A549 (cell line): ENCODE results near the gene UBE2E2. TPM values are rescaled to one million over a fixed set of nuclear protein-coding genes. Genes with fewer than 3 reads are reported as not detected.
A peak's percentile ranks its signal among the peaks of the same experiment; 100 is the strongest.

Experiments used
- ATAC-seq, 2 experiments: fragments of 200-7000 bp in 1 of 2; fragments of >200 bp in 1 of 2; cut with Nextera tagmentation in 1 of 2; cut with Tn5 transposase in 1 of 2; 3 replicates each; pipeline versions ENCODE4 v1.8.0 to v1.9.1; 2018 to 2020; ENCODE audit warnings: mild to moderate bottlenecking in 1 of 2, moderate library complexity in 1 of 2
- CTCF ChIA-PET: fragments of 300-600 bp; sonication (Branson Sonifier 250); formaldehyde crosslinking; extraction: SDS; loops from one replicate; lab custom pipeline; 2021; ENCODE audit warnings: antibody characterized with exemption, inconsistent platforms; lab: Yijun Ruan, JAX
- POLR2A ChIA-PET: fragments of 350-600 bp; formaldehyde crosslinking; extraction: SDS; loops from one replicate; lab custom pipeline; 2021; ENCODE audit warnings: antibody characterized with exemption, inconsistent platforms; lab: Yijun Ruan, JAX
- DNase-seq, 2 experiments: peaks; one replicate each; pipeline versions ENCODE4 v3.0.0 to v3.0.0-alpha.2; 2011 to 2016; ENCODE audit warnings: low read depth in 1 of 2, low spot score in 1 of 2
- FAIRE-seq: peaks from 2 replicates; lab custom pipeline; 2011; peaks lifted over from hg19 to GRCh38; lab: Jason Lieb, UNC
- H3K27ac ChIP-seq, 2 experiments: fragments of >200 bp; sonication (Bioruptor Twin); formaldehyde crosslinking; 3 replicates each; pipeline ENCODE4 v1.5.1; 2016 to 2017
- H3K4me1 ChIP-seq: fragments of >200 bp; sonication (Bioruptor Twin); formaldehyde crosslinking; 3 replicates; pipeline ENCODE4 v1.6.1; 2016
- H3K4me2 ChIP-seq: fragments of >200 bp; sonication (Bioruptor Twin); formaldehyde crosslinking; 3 replicates; pipeline ENCODE4 v1.6.1; 2016
- H3K4me3 ChIP-seq: fragments of >200 bp; sonication (Bioruptor Twin); formaldehyde crosslinking; 3 replicates; pipeline ENCODE4 v1.5.1; 2016
- H3K9me3 ChIP-seq: fragments of >200 bp; sonication (Bioruptor Twin); formaldehyde crosslinking; 3 replicates; pipeline ENCODE4 v1.6.1; 2016
- CHD2 ChIP-seq: fragments of 150-350 bp; IDR thresholded peaks from 2 replicates; pipeline ENCODE4 v1.6.1; 2014; ENCODE audit warnings: low read length; ENCODE audit not compliant: partially characterized antibody
- CTCF ChIP-seq: fragments of >200 bp; sonication (Bioruptor Twin); formaldehyde crosslinking; IDR thresholded peaks from 3 replicates; pipeline ENCODE4 v1.5.1; 2016
- EHF ChIP-seq: fragments of 250-450 bp; sonication (Bioruptor Pico); IDR thresholded peaks from 2 replicates; pipeline ENCODE4 v1.5.0; 2020; ENCODE audit warnings: mild to moderate bottlenecking
- EP300 ChIP-seq, 2 experiments: fragments of >200 bp; sonication (Bioruptor Twin); formaldehyde crosslinking; IDR thresholded peaks; 2 replicates in 1 of 2; 3 replicates in 1 of 2; pipeline ENCODE4 v1.6.1; 2016 to 2017
- FOSL2 ChIP-seq, 2 experiments: fragments of 450-650 bp in 1 of 2; fragments of >200 bp in 1 of 2; sonication (Bioruptor Twin) in 1 of 2; formaldehyde crosslinking; IDR thresholded peaks; 2 replicates each; pipeline versions ENCODE4 v1.5.0 to v1.6.1; 2016 to 2020; ENCODE audit warnings: mild to moderate bottlenecking in 1 of 2, moderate library complexity in 1 of 2
- GATA3 ChIP-seq: IDR thresholded peaks from 2 replicates; pipeline ENCODE4 v1.6.1; 2012; ENCODE audit warnings: borderline replicate concordance
- HEYL ChIP-seq: fragments of 250-450 bp; sonication (Bioruptor Pico); IDR thresholded peaks from 2 replicates; pipeline ENCODE4 v1.8.0; 2021; ENCODE audit warnings: mild to moderate bottlenecking, moderate library complexity
- MAFK ChIP-seq: fragments of 450-650 bp; IDR thresholded peaks from 2 replicates; pipeline ENCODE4 v1.6.1; 2014; ENCODE audit not compliant: partially characterized antibody
- POLR2AphosphoS2 ChIP-seq: conservative IDR thresholded peaks from 2 replicates; pipeline ENCODE4 v1.6.1; 2012; ENCODE audit warnings: low read length, improper control_type of control experiment, inconsistent platforms
- REST ChIP-seq: fragments of 200-600 bp; sonication (generic); IDR thresholded peaks from 2 replicates; pipeline ENCODE4 v1.6.1; 2016; ENCODE audit warnings: antibody characterized with exemption, mild to moderate bottlenecking, moderate library complexity
- SREBF2 ChIP-seq: fragments of 450-650 bp; IDR thresholded peaks from 2 replicates; pipeline ENCODE4 v1.6.1; 2014; ENCODE audit warnings: mild to moderate bottlenecking, moderate library complexity
- ZSCAN20 ChIP-seq: fragments of 250-450 bp; sonication (Bioruptor Pico); IDR thresholded peaks from 2 replicates; pipeline ENCODE4 v1.8.0; 2022; ENCODE audit warnings: mild to moderate bottlenecking, moderate library complexity
- WGBS: methylation state at CpG from one replicate; pipeline ENCODE4 v1.1.6; 2017; ENCODE audit errors: missing lambda C conversion rate; 5-methylcytosine and 5-hydroxymethylcytosine counted together
- polyA plus RNA-seq, 4 experiments: library from polyadenylated mRNA; depleted of rRNA in 3 of 4; stranded (reverse); fragments of >200 nt; fragmentation: RNase III in 1 of 4; extraction: RNeasy Plus Mini Kit Qiagen cat#74134 plus additional on column Dnase treatment in 1 of 4; gene quantifications; 2 replicates in 3 of 4; 3 replicates in 1 of 4; pipeline ENCODE4 v1.2.3, GENCODE V29; 2011 to 2017
- TF ChIP-seq, protein P1 (sequence below): IDR thresholded peaks from 2 replicates; pipeline ENCODE4 v1.6.1; 2012; ENCODE audit warnings: low read depth, borderline replicate concordance
- TF ChIP-seq, protein P2 (sequence below): fragments of 450-650 bp; IDR thresholded peaks from 2 replicates; pipeline ENCODE4 v1.6.1; 2014; ENCODE audit warnings: antibody characterized with exemption
- TF ChIP-seq, protein P3 (sequence below): IDR thresholded peaks from 2 replicates; pipeline ENCODE4 v1.6.1; 2012

Gene UBE2E2
- polyA plus RNA-seq, 2 of the 4 experiments (the other 2 are of a cell fraction), result 28.3 to 56.1 TPM

- TF ChIP-seq EP300 (IDR thresholded peaks at IDR 0.05) (no peak), CTCF (no peak), EHF (CRISPR knock-in tag) (no peak), POLR2AphosphoS2 (no peak)
- TF ChIP-seq, protein P1, sequence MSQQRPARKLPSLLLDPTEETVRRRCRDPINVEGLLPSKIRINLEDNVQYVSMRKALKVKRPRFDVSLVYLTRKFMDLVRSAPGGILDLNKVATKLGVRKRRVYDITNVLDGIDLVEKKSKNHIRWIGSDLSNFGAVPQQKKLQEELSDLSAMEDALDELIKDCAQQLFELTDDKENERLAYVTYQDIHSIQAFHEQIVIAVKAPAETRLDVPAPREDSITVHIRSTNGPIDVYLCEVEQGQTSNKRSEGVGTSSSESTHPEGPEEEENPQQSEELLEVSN, result no peak
- TF ChIP-seq, protein P2, sequence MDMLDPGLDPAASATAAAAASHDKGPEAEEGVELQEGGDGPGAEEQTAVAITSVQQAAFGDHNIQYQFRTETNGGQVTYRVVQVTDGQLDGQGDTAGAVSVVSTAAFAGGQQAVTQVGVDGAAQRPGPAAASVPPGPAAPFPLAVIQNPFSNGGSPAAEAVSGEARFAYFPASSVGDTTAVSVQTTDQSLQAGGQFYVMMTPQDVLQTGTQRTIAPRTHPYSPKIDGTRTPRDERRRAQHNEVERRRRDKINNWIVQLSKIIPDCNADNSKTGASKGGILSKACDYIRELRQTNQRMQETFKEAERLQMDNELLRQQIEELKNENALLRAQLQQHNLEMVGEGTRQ, result no peak
- ATAC-seq, result peak in 1 of 2 experiments; percentile 33; a peak in 1 of 6 replicates
- POLR2A ChIA-PET, result no interaction called here
- Histone ChIP-seq H3K4me1 (no peaks in the 10 kb centered on the region; the same call in 2 of the 3 replicates), H3K4me2 (no peak overlapping the region), H3K27ac (no peak overlapping the region), H3K9me3 (no peaks in the 10 kb centered on the region; the same call in 2 of the 3 replicates), H3K4me3 (no peak overlapping the region)
- DNase-seq, result peak in 1 of 2 experiments; percentile 8
- WGBS, result 25% methylated on average over 2 of the region's 2 CpGs
- CTCF ChIA-PET, result interaction anchor here (0.6 to 1.5 kb wide), 2 partner anchors 13 to 271 kb away, joined by 3 to 4 read pairs; no protein-coding TSS in a partner anchor
- FAIRE-seq, result no peak
These were observed 32.8 kb upstream of the UBE2E2 start for GRCh38 chr3:23170291-23170690.

GRCh38 chr3:23172059-23172458, 31.1 kb upstream of the UBE2E2 start:
- ATAC-seq (no peak), DNase-seq (no peak), FAIRE-seq (no peak)
- CTCF ChIA-PET, result interaction anchor here (0.9 kb wide), 1 partner anchor 23 kb away, joined by 3 read pairs; no protein-coding TSS in a partner anchor
- 42% methylated on average over 2 of the region's 2 CpGs for WGBS
- Histone ChIP-seq H3K9me3 (no peaks in the 10 kb centered on the region; the same call in 2 of the 3 replicates), H3K4me2 (no peak overlapping the region), H3K4me3 (no peak overlapping the region), H3K27ac (no peak overlapping the region), H3K4me1 (no peaks in the 10 kb centered on the region; the same call in 2 of the 3 replicates)
- TF ChIP-seq FOSL2 (IDR thresholded peaks at IDR 0.05) (peak; percentile 47; the same call in 1 of the 2 replicates), FOSL2 (CRISPR knock-in tag; IDR thresholded peaks at IDR 0.05) (peak; percentile 50; the same call in 1 of the 2 replicates), REST (no peak)
- POLR2A ChIA-PET, result no interaction called here

DNA sequence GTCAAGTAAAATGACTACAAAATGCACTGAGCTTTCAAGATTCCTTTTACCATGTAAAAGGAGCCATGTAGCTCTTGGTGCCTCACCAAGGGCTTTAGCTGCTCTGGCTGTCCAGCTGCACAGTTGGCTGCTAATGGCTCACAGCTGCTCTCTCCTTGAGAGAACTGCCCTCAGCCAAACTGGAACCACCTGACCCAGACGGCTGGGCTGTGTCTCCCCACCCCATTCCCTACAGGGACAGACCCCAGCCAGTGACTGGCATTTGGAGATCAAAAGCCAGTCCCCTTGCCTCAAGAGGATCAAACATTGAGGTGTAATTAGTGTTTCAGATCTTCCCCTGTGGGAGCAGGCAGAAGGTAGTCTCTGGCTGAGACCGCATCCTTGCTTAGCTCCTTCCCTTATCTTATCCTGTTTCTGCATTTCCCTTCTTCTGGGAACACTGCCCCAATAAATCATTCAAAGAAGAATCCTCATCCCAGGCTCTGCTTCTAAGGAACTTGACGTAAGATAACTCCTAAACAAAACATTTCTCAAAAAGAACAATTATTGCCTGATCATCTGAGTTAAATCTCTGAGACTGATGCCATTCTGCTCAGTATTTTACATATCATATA, 28.6 kb upstream of the UBE2E2 start:
- CTCF ChIA-PET, result interaction anchor here (0.6 to 1.3 kb wide), 3 partner anchors 12 to 569 kb away, joined by 3 to 5 read pairs (median 3); no protein-coding TSS in a partner anchor
- Histone ChIP-seq H3K4me1 (no peaks in the 10 kb centered on the region; the same call in 2 of the 3 replicates), H3K27ac (no peak overlapping the region), H3K4me3 (no peak overlapping the region), H3K4me2 (no peak overlapping the region), H3K9me3 (peaks cover 5% of the 10 kb centered on the region; the same call in 2 of the 3 replicates)
- TF ChIP-seq, protein P3, sequence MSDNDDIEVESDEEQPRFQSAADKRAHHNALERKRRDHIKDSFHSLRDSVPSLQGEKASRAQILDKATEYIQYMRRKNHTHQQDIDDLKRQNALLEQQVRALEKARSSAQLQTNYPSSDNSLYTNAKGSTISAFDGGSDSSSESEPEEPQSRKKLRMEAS, result no peak
- no peak for TF ChIP-seq SREBF2
- no peak for TF ChIP-seq GATA3
- TF ChIP-seq POLR2AphosphoS2, result no peak
- TF ChIP-seq MAFK, result no peak
- TF ChIP-seq CHD2, result no peak
- TF ChIP-seq HEYL (CRISPR knock-in tag), result no peak
- no peak for TF ChIP-seq ZSCAN20 (CRISPR knock-in tag)
- DNase-seq, result no peak
- no peak for FAIRE-seq
- POLR2A ChIA-PET, result no interaction called here
- ATAC-seq, result no peak
- 53% methylated on average over 3 of the region's 3 CpGs for WGBS
